ENCODE results near the gene CSNK2A1.
A peak's percentile ranks its signal among the peaks of the same experiment; 100 is the strongest.
"Not testable (repeated sequence)": the region's sequence is repeated elsewhere in the genome, so short reads cannot be mapped to it uniquely, and the experiment has no call there.

The CSNK2A1 gene

DNA sequence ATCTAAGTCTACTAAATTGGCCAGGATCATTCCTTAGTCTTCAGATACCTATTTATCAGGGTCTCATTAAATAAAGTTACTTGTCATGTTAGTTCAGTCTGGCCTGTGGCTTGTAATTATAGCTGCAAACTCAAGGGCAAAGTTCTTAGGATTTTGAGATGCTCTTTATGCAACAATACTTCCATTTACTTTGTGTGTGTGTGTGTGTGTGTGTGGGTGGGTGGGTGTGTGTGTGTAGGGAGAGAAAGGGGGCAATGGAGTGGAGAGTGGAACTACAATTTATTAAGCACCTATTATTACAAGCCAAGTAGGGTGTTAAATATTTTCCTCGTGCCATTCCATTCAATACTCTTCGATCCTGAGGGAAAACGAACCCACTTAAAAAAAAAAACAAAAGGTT, 63.5 kb downstream of the CSNK2A1 start:
- DNase-seq, result no peak

- no peak for DNase-seq
Measured at GRCh38 chr20:479487-479886, 64.1 kb downstream of the CSNK2A1 start.

DNA sequence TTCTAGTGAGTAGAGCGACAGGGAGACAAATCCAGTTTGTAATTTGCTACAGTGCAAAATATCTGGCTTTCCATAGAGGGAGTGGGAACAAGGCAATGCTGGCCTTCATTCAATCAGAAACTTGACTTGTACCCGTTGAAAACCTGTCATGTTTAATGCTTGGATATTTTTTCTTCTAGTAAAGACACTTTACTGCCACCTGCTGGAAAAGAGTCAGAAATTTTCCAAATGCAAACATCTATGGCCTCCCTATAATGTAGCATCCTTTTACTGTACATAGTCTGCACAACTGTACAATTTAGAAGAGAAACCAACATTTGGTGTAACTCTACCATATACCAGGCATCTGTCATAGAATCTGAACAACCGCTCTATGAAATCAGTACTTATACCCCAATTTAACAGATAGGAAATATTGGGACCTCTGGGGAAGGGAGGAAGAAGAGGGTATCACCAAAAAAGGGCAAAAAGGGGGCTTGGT, 64.6 kb downstream of the CSNK2A1 start:
- DNase-seq, result peak; percentile 66

- peak; percentile 50 for DNase-seq
Measured at GRCh38 chr20:478010-478948, 65.3 kb downstream of the CSNK2A1 start.

- not testable (repeated sequence) for DNase-seq
Measured at GRCh38 chr20:476561-477249, 66.9 kb downstream of the CSNK2A1 start.

GRCh38 chr20:475463-476357, 67.9 kb downstream of the CSNK2A1 start:
- no peak for DNase-seq

DNA sequence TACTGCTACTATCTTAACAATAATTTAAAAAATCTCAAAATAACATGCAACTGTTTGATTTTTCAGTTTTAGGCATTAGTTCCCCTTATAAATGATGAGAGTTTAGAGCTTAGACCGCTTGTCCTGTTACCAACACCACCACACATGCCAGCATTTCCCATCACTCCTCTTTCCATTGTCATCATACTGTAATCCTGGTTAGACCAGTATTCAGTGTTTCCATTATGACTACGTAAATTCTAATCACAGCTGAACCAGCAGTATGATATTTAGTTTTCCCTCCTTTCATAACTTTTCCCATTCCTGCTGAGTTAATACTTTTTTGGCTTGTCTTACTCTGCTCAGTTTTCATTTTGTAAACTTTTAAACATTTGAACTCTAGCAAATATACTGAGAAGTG, 69.0 kb downstream of the CSNK2A1 start:
- DNase-seq, result no peak

DNA sequence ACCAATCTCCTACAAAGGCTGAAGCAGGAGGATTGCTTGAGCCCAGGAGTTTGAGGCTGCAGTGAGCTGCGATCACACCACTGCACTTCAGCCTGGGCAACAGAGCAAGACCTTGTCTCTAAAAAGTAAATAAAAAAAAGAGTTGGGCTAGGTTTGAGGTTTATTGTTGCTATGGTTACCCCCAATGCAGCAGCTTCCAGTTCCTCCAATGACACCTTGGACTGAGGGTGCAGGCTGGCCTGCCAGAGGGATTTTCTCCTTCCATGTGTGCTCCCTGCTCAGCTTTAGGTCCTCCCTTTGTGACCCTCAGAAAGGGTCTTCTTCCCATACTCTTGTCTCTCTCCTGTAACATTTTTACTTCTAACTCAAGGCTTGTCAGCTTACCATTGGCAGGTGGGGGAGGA, 70.7 kb downstream of the CSNK2A1 start:
- DNase-seq, result no peak

DNA sequence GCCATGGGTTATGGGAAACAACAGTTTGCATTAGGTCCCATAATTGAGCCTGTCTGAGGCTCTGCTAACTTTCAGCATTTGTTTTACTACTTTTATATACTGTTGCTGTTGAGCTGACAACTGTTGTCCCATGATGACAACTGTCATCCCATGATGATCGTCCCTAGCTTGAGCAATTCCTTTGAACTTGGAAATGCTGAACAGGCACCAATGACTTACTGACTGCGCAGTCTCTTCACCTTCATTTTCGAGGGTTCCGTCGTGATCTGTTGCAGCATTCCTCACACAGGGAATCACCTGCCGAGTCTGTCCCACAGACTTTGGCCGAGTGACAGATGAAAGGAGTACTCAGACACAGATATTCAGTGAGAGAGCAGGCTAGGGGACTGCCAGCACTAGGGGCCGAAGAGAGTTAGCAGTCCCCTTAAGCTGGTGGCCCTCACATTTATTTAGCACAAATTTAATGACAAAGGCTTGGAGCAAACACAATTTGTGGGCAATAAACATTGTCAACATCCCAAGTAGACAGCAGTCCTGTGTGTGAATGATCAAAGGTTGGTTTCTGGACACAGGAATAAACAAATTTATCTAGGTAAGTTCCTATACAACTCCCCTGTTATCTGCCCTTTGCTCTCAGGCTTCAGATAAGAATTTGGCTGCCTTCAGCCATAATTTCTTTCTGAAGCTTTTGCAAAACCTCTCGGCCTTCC, 71.3 kb downstream of the CSNK2A1 start:
- no peak for DNase-seq

GRCh38 chr20:469746-470490, 73.7 kb downstream of the CSNK2A1 start:
- DNase-seq, result no peak

- no peak for DNase-seq
Measured at GRCh38 chr20:467755-468154, 75.8 kb downstream of the CSNK2A1 start.

DNA sequence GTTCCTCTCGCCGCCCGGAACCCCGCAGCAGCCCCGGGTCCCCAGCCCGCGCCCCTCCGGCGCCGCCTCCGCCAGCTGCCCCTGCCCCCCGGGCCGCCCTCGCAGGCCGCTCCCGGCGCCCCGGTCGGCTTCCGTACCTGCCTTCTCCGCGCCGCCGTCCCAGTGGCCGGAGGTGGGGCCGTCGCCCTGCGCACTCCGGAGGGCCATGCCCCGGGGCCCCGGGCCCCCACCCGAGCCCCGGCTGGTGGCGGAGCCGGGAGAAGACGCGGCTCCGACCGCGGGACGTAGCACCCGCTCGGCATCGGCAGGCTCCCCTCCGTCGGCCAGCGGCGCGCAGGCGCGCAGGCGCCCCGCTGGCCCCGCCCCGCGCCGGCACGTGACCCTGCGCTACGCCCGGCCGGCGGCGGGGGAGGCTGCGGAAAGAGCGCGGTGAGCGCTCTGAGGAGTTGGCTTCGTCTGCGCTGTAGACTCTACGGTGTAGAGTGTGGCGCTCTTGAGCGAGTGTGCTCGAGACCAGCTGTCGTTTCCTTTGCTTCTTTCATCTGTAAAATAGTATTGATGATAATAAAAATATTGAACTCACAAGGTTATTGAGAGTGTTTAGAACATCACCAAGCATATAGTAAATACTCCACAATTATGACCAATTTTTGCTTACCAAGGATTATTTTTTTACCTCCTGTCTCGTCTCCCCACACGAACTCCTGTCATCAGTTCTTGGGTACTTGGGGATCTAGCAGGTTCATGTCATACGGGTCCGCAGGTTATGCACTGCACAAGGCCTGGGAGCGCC, 81.2 kb downstream of the CSNK2A1 start, which contains the start of gene TBC1D20:
TBC1D20 (minus strand) TSS at position 335 of the 793 bp plus-strand sequence; CDS start at position 207, 128 bp downstream.
- peak; percentile 88 for DNase-seq

DNA sequence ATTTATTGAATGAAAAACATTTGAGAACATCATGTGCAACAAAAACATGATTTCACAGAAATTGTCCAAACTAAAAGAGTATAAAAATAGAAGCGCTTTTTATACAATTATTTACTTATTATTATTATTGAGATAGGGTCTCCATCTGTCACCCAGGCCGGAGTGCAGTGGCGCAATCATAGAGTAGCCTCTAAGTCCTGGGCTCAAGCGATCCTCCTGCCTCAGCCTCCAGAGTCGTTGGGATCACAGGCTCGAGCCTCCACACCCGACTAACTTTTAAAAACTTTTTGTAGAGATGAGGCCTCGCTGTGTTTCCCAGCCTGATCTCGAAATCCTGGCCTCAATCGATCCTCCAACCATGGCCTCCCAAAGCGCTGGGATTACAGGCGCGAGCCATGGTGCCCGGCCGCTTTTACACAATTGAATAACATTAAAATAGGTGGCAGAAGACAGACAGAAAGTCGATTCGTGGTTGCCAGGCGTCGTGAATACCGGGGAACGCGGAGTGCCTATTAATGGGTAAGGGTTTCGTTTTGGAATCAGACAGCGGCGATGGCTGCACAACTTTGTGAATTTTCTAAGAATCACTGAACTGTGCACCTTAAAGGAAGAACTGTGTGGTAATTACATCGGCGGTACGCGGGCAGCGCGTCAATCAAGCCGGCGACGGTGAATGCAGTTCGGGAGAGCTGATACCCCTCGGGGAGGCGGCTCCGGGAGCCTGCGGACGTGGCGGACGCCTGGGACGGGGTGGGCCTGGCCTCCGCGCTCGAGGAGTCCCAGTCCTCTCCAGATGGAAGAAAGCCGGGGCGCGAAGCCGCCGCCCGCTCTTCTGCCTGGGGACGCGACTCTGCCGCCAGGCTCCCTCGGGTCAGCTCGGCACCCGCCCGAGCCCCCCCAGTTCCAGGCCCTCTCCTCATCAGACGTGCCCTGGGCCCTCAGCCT, 82.1 kb downstream of the CSNK2A1 start:
- DNase-seq, result peak; percentile 64

DNA sequence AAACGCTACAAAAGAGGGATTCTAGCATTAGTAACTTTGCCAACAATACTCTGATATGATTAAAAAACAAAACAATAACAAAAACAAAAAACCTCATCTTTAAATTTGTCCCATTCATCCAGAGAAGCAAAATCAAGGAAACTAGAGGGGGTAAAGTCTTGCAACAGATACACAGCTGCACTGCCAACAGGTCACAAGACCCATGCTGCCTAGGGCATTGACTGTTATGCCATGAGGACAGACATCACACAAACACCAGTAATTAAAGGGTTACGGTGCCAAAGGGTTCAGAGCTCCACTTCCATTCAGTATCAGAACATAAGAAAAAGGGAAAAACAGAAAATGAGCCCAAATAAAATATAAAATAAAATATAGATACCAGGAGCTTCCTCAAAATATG, 82.9 kb downstream of the CSNK2A1 start:
- DNase-seq, result peak; percentile 36

GRCh38 chr20:460180-460579, 83.4 kb downstream of the CSNK2A1 start:
- no peak for DNase-seq

DNA sequence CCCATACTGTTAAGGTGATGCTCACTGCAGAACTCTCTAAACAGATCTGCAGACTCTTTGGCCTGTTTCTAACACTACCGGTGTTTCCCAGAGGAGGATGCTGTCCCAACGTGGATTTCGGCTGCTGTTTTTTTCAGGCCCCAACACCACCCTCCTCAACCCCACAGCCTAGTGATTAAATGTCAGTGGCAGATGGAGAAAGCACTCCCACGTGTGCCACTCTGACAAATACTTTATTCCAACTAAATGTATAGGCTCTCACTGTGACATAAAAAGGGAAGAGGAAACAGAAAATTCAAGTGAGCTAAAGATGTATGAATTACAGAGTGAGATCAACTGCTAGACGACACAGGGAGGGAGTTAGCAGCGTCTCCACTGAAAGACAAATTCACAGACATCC, 84.8 kb downstream of the CSNK2A1 start:
- DNase-seq, result no peak

DNA sequence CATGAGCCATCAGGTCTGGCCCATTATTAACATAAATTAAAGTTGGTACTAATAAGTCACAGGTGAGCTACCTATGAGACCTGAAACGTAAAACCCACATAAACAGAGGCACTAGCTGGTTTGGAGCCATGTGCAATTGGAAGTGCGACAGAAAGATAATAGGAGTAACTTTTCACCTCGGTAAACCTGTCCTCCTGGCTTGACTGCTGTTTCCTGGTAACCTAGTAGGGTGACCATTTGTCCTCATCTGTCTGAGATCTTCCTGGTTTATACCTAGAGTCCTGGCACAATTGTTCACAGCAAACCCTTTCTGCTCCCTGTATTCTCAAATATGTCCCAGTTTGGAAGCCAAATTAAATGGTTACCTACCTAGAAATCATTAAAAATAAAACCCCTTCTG, 88.6 kb downstream of the CSNK2A1 start:
- no peak for DNase-seq

GRCh38 chr20:452021-452420, 91.6 kb downstream of the CSNK2A1 start:
- not testable (repeated sequence) for DNase-seq

Data from EL (cell line).